HepG2 (cell line): Measurements from ENCODE around the gene KCTD15. TPM values are rescaled to one million over a fixed set of nuclear protein-coding genes. Genes with fewer than 3 reads are reported as not detected.

ENCODE experiments used
- CAMTA2 ChIP-seq: sonication (generic); formaldehyde crosslinking; IDR thresholded peaks from 2 replicates; pipeline ENCODE4 v1.4.0; 2020; ENCODE audit warnings: mild to moderate bottlenecking, missing genetic modification reagents, borderline replicate concordance
- CC2D1A ChIP-seq: sonication (generic); formaldehyde crosslinking; IDR thresholded peaks from 2 replicates; pipeline ENCODE4 v1.8.1; 2023; ENCODE audit warnings: mild to moderate bottlenecking, missing genetic modification reagents
- FOXK1 ChIP-seq: sonication (generic); formaldehyde crosslinking; IDR thresholded peaks from 2 replicates; pipeline ENCODE4 v1.4.0; 2020; ENCODE audit warnings: low read depth, missing genetic modification reagents, borderline replicate concordance
- GATAD1 ChIP-seq: IDR thresholded peaks from 2 replicates; pipeline ENCODE4 v1.6.1; 2016; ENCODE audit warnings: missing genetic modification reagents, missing compliant biosample characterization
- ISL2 ChIP-seq: sonication (generic); formaldehyde crosslinking; IDR thresholded peaks from 2 replicates; pipeline ENCODE4 v1.5.0; 2020; ENCODE audit warnings: missing genetic modification reagents
- MIXL1 ChIP-seq: IDR thresholded peaks from 2 replicates; pipeline ENCODE4 v1.6.1; 2016
- MTA3 ChIP-seq: sonication (generic); formaldehyde crosslinking; IDR thresholded peaks from 2 replicates; pipeline ENCODE4 v1.4.0; 2020; ENCODE audit warnings: missing genetic modification reagents
- MXD1 ChIP-seq: sonication (generic); formaldehyde crosslinking; IDR thresholded peaks from 2 replicates; pipeline ENCODE4 v1.4.0; 2020; ENCODE audit warnings: mild to moderate bottlenecking, missing genetic modification reagents
- PHF5A ChIP-seq: IDR thresholded peaks from one replicate; pipeline ENCODE4 v1.6.1; 2018; ENCODE audit warnings: low read depth, missing genetic modification reagents; ENCODE audit not compliant: unreplicated experiment
- SPEN ChIP-seq: sonication (generic); formaldehyde crosslinking; IDR thresholded peaks from 2 replicates; pipeline ENCODE4 v1.5.1; 2020; ENCODE audit warnings: low read depth, mild to moderate bottlenecking, missing genetic modification reagents
- SRF ChIP-seq: IDR thresholded peaks from 2 replicates; pipeline ENCODE4 v1.6.1; 2011; ENCODE audit warnings: mild to moderate bottlenecking, low read depth, low read length, moderate library complexity
- THYN1 ChIP-seq: sonication (generic); formaldehyde crosslinking; IDR thresholded peaks from 2 replicates; pipeline ENCODE4 v1.8.1; 2023; ENCODE audit warnings: low read depth, mild to moderate bottlenecking, moderate library complexity, missing genetic modification reagents, borderline replicate concordance
- TMF1 ChIP-seq: sonication (generic); formaldehyde crosslinking; IDR thresholded peaks from 2 replicates; pipeline ENCODE4 v1.8.1; 2022; ENCODE audit warnings: low read depth, missing genetic modification reagents
- TOPORS ChIP-seq: sonication (generic); formaldehyde crosslinking; IDR thresholded peaks from 2 replicates; pipeline ENCODE4 v1.8.0; 2023; ENCODE audit warnings: mild to moderate bottlenecking, missing genetic modification reagents
- XRCC5 ChIP-seq: fragments of 200-400 bp; formaldehyde crosslinking; optimal IDR thresholded peaks from 2 replicates; pipeline ENCODE3; 2017; ENCODE audit warnings: mild to moderate bottlenecking, low read length
- ZNF282 ChIP-seq: fragments of 450-650 bp; IDR thresholded peaks from 2 replicates; pipeline ENCODE4 v1.6.1; 2018; ENCODE audit not compliant: partially characterized antibody
- ZNF335 ChIP-seq: sonication (generic); formaldehyde crosslinking; IDR thresholded peaks from 2 replicates; pipeline ENCODE4 v1.4.0; 2020; ENCODE audit warnings: missing genetic modification reagents
- ZNF496 ChIP-seq: sonication (generic); formaldehyde crosslinking; IDR thresholded peaks from 2 replicates; pipeline ENCODE4 v1.8.1; 2023; ENCODE audit warnings: mild to moderate bottlenecking, moderate library complexity, missing genetic modification reagents; ENCODE audit not compliant: insufficient replicate concordance
- ZNF788 ChIP-seq: sonication (generic); formaldehyde crosslinking; IDR thresholded peaks from 2 replicates; pipeline ENCODE4 v1.5.0; 2020; ENCODE audit warnings: mild to moderate bottlenecking, missing genetic modification reagents, borderline replicate concordance
- ZNF816 ChIP-seq: sonication (generic); formaldehyde crosslinking; IDR thresholded peaks from 2 replicates; pipeline ENCODE4 v1.8.0; 2022; ENCODE audit warnings: missing genetic modification reagents, mild to moderate bottlenecking, borderline replicate concordance
- ZNF883 ChIP-seq: sonication (generic); formaldehyde crosslinking; IDR thresholded peaks from 2 replicates; pipeline ENCODE4 v1.5.1; 2020; ENCODE audit warnings: mild to moderate bottlenecking, missing genetic modification reagents; ENCODE audit errors: not compliant biosample characterization
- ZSCAN30 ChIP-seq: sonication (generic); formaldehyde crosslinking; IDR thresholded peaks from 2 replicates; pipeline ENCODE4 v1.5.0; 2020; ENCODE audit warnings: mild to moderate bottlenecking, missing genetic modification reagents
- ZSCAN31 ChIP-seq: sonication (generic); formaldehyde crosslinking; IDR thresholded peaks from 2 replicates; pipeline ENCODE4 v1.5.0; 2020; ENCODE audit warnings: low read depth, mild to moderate bottlenecking, missing genetic modification reagents
- polyA plus RNA-seq, 8 experiments: library from polyadenylated mRNA; depleted of rRNA in 3 of 8; stranded (reverse) in 7 of 8; unstranded in 1 of 8; fragments of >200 nt; fragmentation: Illumina TruSeq in 4 of 8; extraction: Trizol in 4 of 8; gene quantifications; 2 replicates each; pipeline versions ENCODE4 v1.2.1 to v1.2.3, GENCODE V29; 2011 to 2016; ENCODE audit warnings: low read depth in 4 of 8, missing spikeins in 1 of 8, mixed read lengths in 1 of 8; ENCODE audit not compliant: insufficient read depth in 1 of 8
- total RNA-seq, 5 experiments: library from RNA; depleted of rRNA; stranded (reverse); fragments of >200 nt; fragmentation: Illumina TruSeq; extraction: Trizol; gene quantifications; 2 replicates each; pipeline ENCODE4 v1.2.3, GENCODE V29; 2016; ENCODE audit warnings: low read depth in 1 of 5
- TF ChIP-seq, protein P1 (sequence below): sonication (generic); formaldehyde crosslinking; IDR thresholded peaks from 2 replicates; pipeline ENCODE4 v1.4.0; 2020; ENCODE audit warnings: missing genetic modification reagents
- TF ChIP-seq, protein P2 (sequence below): sonication (generic); formaldehyde crosslinking; IDR thresholded peaks from 2 replicates; pipeline ENCODE4 v1.4.0; 2020; ENCODE audit warnings: mild to moderate bottlenecking, missing genetic modification reagents, borderline replicate concordance
- TF ChIP-seq, protein P3 (sequence below): sonication (generic); formaldehyde crosslinking; IDR thresholded peaks from 2 replicates; pipeline ENCODE4 v1.5.0; 2020; ENCODE audit warnings: mild to moderate bottlenecking, low read depth, missing genetic modification reagents, borderline replicate concordance

The KCTD15 gene
- total and polyA plus RNA-seq, 2 of the 13 experiments (the other 11 are each of a cell fraction or from before 2014, with no cell fraction given) = 13.2 to 16.7 TPM

DNA sequence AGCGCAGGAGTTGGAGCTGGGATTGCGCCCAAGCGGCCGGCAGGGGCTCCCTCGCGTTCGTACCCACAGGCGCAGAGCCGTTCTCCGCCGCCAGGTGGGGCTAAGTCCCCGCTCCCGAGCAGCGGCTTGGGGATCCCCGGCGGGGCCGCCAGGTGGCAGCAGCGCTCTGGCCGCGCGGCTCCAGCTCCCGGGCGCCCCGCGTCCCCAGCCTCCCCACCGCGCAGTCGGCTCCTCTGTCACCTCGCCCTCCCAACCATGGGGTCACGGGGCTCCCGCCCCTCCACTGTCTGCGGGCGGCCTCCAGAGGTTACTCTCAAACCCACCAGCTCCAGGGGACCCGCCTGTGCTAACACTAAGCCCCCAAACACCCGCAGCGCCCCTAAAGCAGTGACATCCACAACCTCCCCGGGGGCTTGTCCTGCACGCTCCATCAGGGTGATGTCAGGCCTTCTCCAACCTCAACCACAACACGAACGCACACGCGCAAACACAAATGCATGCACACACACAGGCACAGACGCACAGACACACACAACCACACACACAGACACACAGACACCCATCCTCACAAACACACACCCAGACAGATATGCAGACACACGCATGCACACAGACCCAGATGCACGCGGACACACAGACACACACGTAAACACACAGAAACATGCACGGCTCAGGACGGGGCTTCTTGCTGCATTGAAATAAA is 18.4 kb upstream of the KCTD15 start (continued):
- TF ChIP-seq PHF5A (CRISPR knock-in tag) (no peak), GATAD1 (no peak), CC2D1A (CRISPR knock-in tag) (no peak), ZSCAN30 (CRISPR knock-in tag) (no peak), MIXL1 (no peak), ZNF335 (CRISPR knock-in tag) (no peak), ZNF816 (CRISPR knock-in tag) (no peak), ZNF282 (no peak), SRF (no peak), FOXK1 (peak; percentile 59; the same call in 1 of the 2 replicates), ZNF883 (no peak), XRCC5 (peak; percentile 99), TMF1 (CRISPR knock-in tag) (no peak), TOPORS (CRISPR knock-in tag) (no peak), SPEN (CRISPR knock-in tag) (peak; percentile 70), THYN1 (CRISPR knock-in tag) (no peak), MXD1 (CRISPR knock-in tag) (peak; percentile 50; the same call in 1 of the 2 replicates), MTA3 (no peak), ISL2 (CRISPR knock-in tag) (peak; percentile 61), CAMTA2 (CRISPR knock-in tag) (no peak), ZNF788 (peak; percentile 69; the same call in 1 of the 2 replicates), ZSCAN31 (CRISPR knock-in tag) (peak; percentile 74), ZNF496 (CRISPR knock-in tag) (no peak)
- TF ChIP-seq, protein P1, sequence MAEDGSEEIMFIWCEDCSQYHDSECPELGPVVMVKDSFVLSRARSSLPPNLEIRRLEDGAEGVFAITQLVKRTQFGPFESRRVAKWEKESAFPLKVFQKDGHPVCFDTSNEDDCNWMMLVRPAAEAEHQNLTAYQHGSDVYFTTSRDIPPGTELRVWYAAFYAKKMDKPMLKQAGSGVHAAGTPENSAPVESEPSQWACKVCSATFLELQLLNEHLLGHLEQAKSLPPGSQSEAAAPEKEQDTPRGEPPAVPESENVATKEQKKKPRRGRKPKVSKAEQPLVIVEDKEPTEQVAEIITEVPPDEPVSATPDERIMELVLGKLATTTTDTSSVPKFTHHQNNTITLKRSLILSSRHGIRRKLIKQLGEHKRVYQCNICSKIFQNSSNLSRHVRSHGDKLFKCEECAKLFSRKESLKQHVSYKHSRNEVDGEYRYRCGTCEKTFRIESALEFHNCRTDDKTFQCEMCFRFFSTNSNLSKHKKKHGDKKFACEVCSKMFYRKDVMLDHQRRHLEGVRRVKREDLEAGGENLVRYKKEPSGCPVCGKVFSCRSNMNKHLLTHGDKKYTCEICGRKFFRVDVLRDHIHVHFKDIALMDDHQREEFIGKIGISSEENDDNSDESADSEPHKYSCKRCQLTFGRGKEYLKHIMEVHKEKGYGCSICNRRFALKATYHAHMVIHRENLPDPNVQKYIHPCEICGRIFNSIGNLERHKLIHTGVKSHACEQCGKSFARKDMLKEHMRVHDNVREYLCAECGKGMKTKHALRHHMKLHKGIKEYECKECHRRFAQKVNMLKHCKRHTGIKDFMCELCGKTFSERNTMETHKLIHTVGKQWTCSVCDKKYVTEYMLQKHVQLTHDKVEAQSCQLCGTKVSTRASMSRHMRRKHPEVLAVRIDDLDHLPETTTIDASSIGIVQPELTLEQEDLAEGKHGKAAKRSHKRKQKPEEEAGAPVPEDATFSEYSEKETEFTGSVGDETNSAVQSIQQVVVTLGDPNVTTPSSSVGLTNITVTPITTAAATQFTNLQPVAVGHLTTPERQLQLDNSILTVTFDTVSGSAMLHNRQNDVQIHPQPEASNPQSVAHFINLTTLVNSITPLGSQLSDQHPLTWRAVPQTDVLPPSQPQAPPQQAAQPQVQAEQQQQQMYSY (CRISPR knock-in tag) = no peak
- TF ChIP-seq, protein P2, sequence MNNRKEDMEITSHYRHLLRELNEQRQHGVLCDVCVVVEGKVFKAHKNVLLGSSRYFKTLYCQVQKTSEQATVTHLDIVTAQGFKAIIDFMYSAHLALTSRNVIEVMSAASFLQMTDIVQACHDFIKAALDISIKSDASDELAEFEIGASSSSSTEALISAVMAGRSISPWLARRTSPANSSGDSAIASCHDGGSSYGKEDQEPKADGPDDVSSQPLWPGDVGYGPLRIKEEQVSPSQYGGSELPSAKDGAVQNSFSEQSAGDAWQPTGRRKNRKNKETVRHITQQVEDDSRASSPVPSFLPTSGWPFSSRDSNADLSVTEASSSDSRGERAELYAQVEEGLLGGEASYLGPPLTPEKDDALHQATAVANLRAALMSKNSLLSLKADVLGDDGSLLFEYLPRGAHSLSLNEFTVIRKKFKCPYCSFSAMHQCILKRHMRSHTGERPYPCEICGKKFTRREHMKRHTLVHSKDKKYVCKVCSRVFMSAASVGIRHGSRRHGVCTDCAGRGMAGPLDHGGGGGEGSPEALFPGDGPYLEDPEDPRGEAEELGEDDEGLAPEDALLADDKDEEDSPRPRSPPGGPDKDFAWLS = no peak
- TF ChIP-seq, protein P3, sequence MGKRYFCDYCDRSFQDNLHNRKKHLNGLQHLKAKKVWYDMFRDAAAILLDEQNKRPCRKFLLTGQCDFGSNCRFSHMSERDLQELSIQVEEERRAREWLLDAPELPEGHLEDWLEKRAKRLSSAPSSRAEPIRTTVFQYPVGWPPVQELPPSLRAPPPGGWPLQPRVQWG (CRISPR knock-in tag) = no peak
